Measurements from ENCODE around the gene ACSL5.

The ACSL5 gene

GRCh38 chr10:112360308-112361270, 13.3 kb upstream of the ACSL5 start:
- DNase-seq (ENCODE audit: low read depth) = peak; percentile 85
- TF ChIP-seq CTCF (IDR thresholded peaks at IDR 0.05; ENCODE audit: control insufficient read depth, extremely low read depth, insufficient read depth) = no peak
- no peak overlapping the region for H3K4me3 ChIP-seq (ENCODE audit: low read depth, low read length)

- TF ChIP-seq CTCF (IDR thresholded peaks at IDR 0.05; ENCODE audit: control insufficient read depth, extremely low read depth, insufficient read depth) = peak; percentile 36; the same call in 1 of the 2 replicates
- peak overlapping the region; percentile 25 for H3K4me3 ChIP-seq (ENCODE audit: low read depth, low read length)
- DNase-seq (ENCODE audit: low read depth) = peak; percentile 97
These were observed 11.8 kb upstream of the ACSL5 start for GRCh38 chr10:112361951-112362751.

- DNase-seq (ENCODE audit: low read depth) = peak; percentile 49
- TF ChIP-seq CTCF (IDR thresholded peaks at IDR 0.05; ENCODE audit: control insufficient read depth, extremely low read depth, insufficient read depth) = no peak
- peak overlapping the region; percentile 1; the same call in 1 of the 2 replicates for H3K4me3 ChIP-seq (ENCODE audit: low read depth, low read length)
These were observed 11.1 kb upstream of the ACSL5 start for GRCh38 chr10:112362833-112363232.

GRCh38 chr10:112363696-112364688, 9.9 kb upstream of the ACSL5 start:
- no peak for TF ChIP-seq CTCF (IDR thresholded peaks at IDR 0.05; ENCODE audit: control insufficient read depth, extremely low read depth, insufficient read depth)
- H3K4me3 ChIP-seq (ENCODE audit: low read depth, low read length) = no peak overlapping the region
- DNase-seq (ENCODE audit: low read depth) = no peak

- no peak for TF ChIP-seq CTCF (IDR thresholded peaks at IDR 0.05; ENCODE audit: control insufficient read depth, extremely low read depth, insufficient read depth)
- no peak for DNase-seq (ENCODE audit: low read depth)
- H3K4me3 ChIP-seq (ENCODE audit: low read depth, low read length) = no peak overlapping the region
These were observed 8.9 kb upstream of the ACSL5 start for GRCh38 chr10:112365014-112365432.

GRCh38 chr10:112365451-112365850, 8.5 kb upstream of the ACSL5 start:
- TF ChIP-seq CTCF (IDR thresholded peaks at IDR 0.05; ENCODE audit: control insufficient read depth, extremely low read depth, insufficient read depth) = no peak
- no peak overlapping the region for H3K4me3 ChIP-seq (ENCODE audit: low read depth, low read length)
- DNase-seq (ENCODE audit: low read depth) = no peak

All from LNCaP clone FGC (cell line).